HepG2 (cell line): Measurements from ENCODE around the gene ZNHIT1. TPM values are rescaled to one million over a fixed set of nuclear protein-coding genes. Genes with fewer than 3 reads are reported as not detected.

Experiments
- ATF7-NPFF ChIP-seq: sonication (generic); formaldehyde crosslinking; IDR thresholded peaks from 2 replicates; pipeline ENCODE4 v1.8.1; 2023; ENCODE audit warnings: mild to moderate bottlenecking, low read depth, missing genetic modification reagents, moderate library complexity
- BHLHE40 ChIP-seq: IDR thresholded peaks from 2 replicates; pipeline ENCODE4 v1.6.1; 2011; ENCODE audit warnings: low read length, improper control_type of control experiment
- BRD4 ChIP-seq: sonication (generic); formaldehyde crosslinking; IDR thresholded peaks from 2 replicates; pipeline ENCODE4 v1.4.0; 2020; ENCODE audit warnings: missing genetic modification reagents
- CCDC6 ChIP-seq: sonication (generic); formaldehyde crosslinking; IDR thresholded peaks from 2 replicates; pipeline ENCODE4 v1.8.1; 2022; ENCODE audit warnings: mild to moderate bottlenecking, missing genetic modification reagents, moderate library complexity
- FOSL2 ChIP-seq: sonication (generic); formaldehyde crosslinking; IDR thresholded peaks from 2 replicates; pipeline ENCODE4 v1.4.0; 2020; ENCODE audit warnings: missing genetic modification reagents
- HMGXB3 ChIP-seq: sonication (generic); formaldehyde crosslinking; IDR thresholded peaks from 2 replicates; pipeline ENCODE4 v1.4.0; 2020; ENCODE audit warnings: missing genetic modification reagents, borderline replicate concordance
- KDM6A ChIP-seq: IDR thresholded peaks from 2 replicates; pipeline ENCODE4 v1.6.1; 2016; ENCODE audit warnings: low read depth
- NCOR1 ChIP-seq: fragments of 200-600 bp; sonication (generic); IDR thresholded peaks from 2 replicates; pipeline ENCODE4 v1.7.0; 2017; ENCODE audit warnings: antibody characterized with exemption, low read length, borderline replicate concordance
- SAFB2 ChIP-seq: sonication (generic); formaldehyde crosslinking; IDR thresholded peaks from 2 replicates; pipeline ENCODE4 v1.5.1; 2020; ENCODE audit warnings: missing genetic modification reagents, low read depth, mild to moderate bottlenecking, borderline replicate concordance
- SIX1 ChIP-seq: sonication (generic); formaldehyde crosslinking; IDR thresholded peaks from 2 replicates; pipeline ENCODE4 v1.4.0; 2020; ENCODE audit warnings: missing genetic modification reagents, borderline replicate concordance
- SIX4 ChIP-seq: sonication (generic); formaldehyde crosslinking; IDR thresholded peaks from 2 replicates; pipeline ENCODE4 v1.4.0; 2020; ENCODE audit warnings: missing genetic modification reagents
- USF2 ChIP-seq, 2 experiments: sonication (generic) in 1 of 2; formaldehyde crosslinking in 1 of 2; IDR thresholded peaks; 2 replicates each; pipeline versions ENCODE4 v1.5.1 to v1.6.1; 2011 to 2020; ENCODE audit warnings: borderline replicate concordance in 1 of 2, low read depth in 1 of 2, low read length in 1 of 2, mild to moderate bottlenecking in 1 of 2, missing genetic modification reagents in 1 of 2, moderate library complexity in 1 of 2
- ZFP36 ChIP-seq: fragments of 150-350 bp; IDR thresholded peaks from 2 replicates; pipeline ENCODE4 v1.6.1; 2018; ENCODE audit warnings: borderline replicate concordance, low read length, low read depth; ENCODE audit not compliant: partially characterized antibody
- ZFY ChIP-seq: sonication (generic); formaldehyde crosslinking; IDR thresholded peaks from 2 replicates; pipeline ENCODE4 v1.4.0; 2020; ENCODE audit warnings: missing genetic modification reagents
- ZNF180 ChIP-seq: sonication (generic); formaldehyde crosslinking; IDR thresholded peaks from 2 replicates; pipeline ENCODE4 v1.4.0; 2020; ENCODE audit warnings: low read depth, missing genetic modification reagents, borderline replicate concordance
- ZNF605 ChIP-seq: sonication (generic); formaldehyde crosslinking; IDR thresholded peaks from 2 replicates; pipeline ENCODE4 v1.8.0; 2022; ENCODE audit warnings: mild to moderate bottlenecking, missing genetic modification reagents
- ZNF687 ChIP-seq: sonication (generic); formaldehyde crosslinking; IDR thresholded peaks from 2 replicates; pipeline ENCODE4 v1.5.1; 2020; ENCODE audit warnings: mild to moderate bottlenecking, missing genetic modification reagents, moderate library complexity
- ZNF83 ChIP-seq: sonication (generic); formaldehyde crosslinking; IDR thresholded peaks from 2 replicates; pipeline ENCODE4 v1.4.0; 2020; ENCODE audit warnings: missing genetic modification reagents, mild to moderate bottlenecking, borderline replicate concordance
- polyA plus RNA-seq, 8 experiments: library from polyadenylated mRNA; depleted of rRNA in 3 of 8; stranded (reverse) in 7 of 8; unstranded in 1 of 8; fragments of >200 nt; fragmentation: Illumina TruSeq in 4 of 8; extraction: Trizol in 4 of 8; gene quantifications; 2 replicates each; pipeline versions ENCODE4 v1.2.1 to v1.2.3, GENCODE V29; 2011 to 2016; ENCODE audit warnings: low read depth in 4 of 8, missing spikeins in 1 of 8, mixed read lengths in 1 of 8; ENCODE audit not compliant: insufficient read depth in 1 of 8
- total RNA-seq, 5 experiments: library from RNA; depleted of rRNA; stranded (reverse); fragments of >200 nt; fragmentation: Illumina TruSeq; extraction: Trizol; gene quantifications; 2 replicates each; pipeline ENCODE4 v1.2.3, GENCODE V29; 2016; ENCODE audit warnings: low read depth in 1 of 5

The ZNHIT1 gene
- total and polyA plus RNA-seq, 2 of the 13 experiments (the other 11 are each of a cell fraction or from before 2014, with no cell fraction given): 32.5 to 64.5 TPM

- TF ChIP-seq ZNF687: peak; percentile 42; the same call in 1 of the 2 replicates
- no peak for TF ChIP-seq SAFB2
- no peak for TF ChIP-seq BRD4 (CRISPR knock-in tag)
- peak; percentile 86 for TF ChIP-seq KDM6A (CRISPR knock-in tag)
- TF ChIP-seq ZFY (CRISPR knock-in tag): peak; percentile 43; the same call in 1 of the 2 replicates
- TF ChIP-seq SIX1 (CRISPR knock-in tag): peak; percentile 61; the same call in 1 of the 2 replicates
- no peak for TF ChIP-seq ZNF180
- TF ChIP-seq NCOR1: peak; percentile 90; the same call in 1 of the 2 replicates
- no peak for TF ChIP-seq ZNF83 (CRISPR knock-in tag)
- TF ChIP-seq USF2 (IDR thresholded peaks at IDR 0.05; ENCODE audit: low read depth, low read length): no peak
- 0 out of 2 replicates have a peak, but pooled peaks have one; percentile 28 for TF ChIP-seq USF2 (CRISPR knock-in tag; IDR thresholded peaks at IDR 0.05; ENCODE audit: borderline replicate concordance)
- TF ChIP-seq BHLHE40: no peak
- peak; percentile 48; the same call in 1 of the 2 replicates for TF ChIP-seq ATF7-NPFF
- peak; percentile 67 for TF ChIP-seq FOSL2 (CRISPR knock-in tag)
- TF ChIP-seq ZFP36: no peak
- peak; percentile 65; the same call in 1 of the 2 replicates for TF ChIP-seq HMGXB3 (CRISPR knock-in tag)
- TF ChIP-seq SIX4 (CRISPR knock-in tag): peak; percentile 75
- no peak for TF ChIP-seq ZNF605 (CRISPR knock-in tag)
- TF ChIP-seq CCDC6: 0 out of 2 replicates have a peak, but pooled peaks have one; percentile 51
Measured at GRCh38 chr7:101200862-101201599, 16.9 kb upstream of the ZNHIT1 start, which contains the start of gene MOGAT3 (continued).
